ENCODE measurements around the gene C3orf20.

C3orf20 gene

DNA sequence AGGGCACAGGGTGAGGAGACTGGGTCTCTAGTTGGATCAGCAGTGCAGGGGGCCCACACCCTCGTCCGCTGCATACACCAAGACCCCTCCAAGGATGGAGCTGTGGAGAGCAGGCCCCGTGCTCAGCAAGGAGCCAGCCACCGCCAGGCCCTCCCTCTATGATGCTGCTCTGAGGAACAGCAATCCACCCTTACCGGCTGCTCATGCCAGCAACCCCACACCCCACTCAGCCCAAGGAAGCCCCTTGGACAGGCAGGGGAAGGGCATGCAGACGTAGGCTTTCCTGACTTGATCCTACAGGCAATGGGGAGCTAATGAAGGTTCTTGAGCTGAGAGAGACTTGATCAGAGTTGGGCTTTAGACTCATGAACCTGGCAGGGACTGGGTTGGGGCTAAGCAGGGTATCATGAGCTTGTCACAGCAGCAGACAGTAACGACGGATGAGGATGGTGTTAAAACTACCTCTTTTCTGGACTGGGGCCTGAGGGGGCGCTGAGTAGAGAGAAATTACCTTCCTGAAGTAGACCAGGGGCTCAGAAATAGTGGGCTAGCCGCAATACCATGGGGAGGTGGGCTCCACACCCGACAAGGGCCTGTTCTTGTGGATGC lies 93.3 kb downstream of the C3orf20 start:
- Histone ChIP-seq H3K4me3 (no peak overlapping the region), H3K27ac (no peak overlapping the region), H3K4me1 (no peaks in the 10 kb centered on the region), H3K36me3 (no peaks in the 10 kb centered on the region), H3K27me3 (no peaks in the 10 kb centered on the region), H3K9me3 (no peaks in the 10 kb centered on the region)
- intact Hi-C loops (cut with DNase I; ENCODE audit: low total_unique reads) = no loop called here
- TF ChIP-seq, protein P1, sequence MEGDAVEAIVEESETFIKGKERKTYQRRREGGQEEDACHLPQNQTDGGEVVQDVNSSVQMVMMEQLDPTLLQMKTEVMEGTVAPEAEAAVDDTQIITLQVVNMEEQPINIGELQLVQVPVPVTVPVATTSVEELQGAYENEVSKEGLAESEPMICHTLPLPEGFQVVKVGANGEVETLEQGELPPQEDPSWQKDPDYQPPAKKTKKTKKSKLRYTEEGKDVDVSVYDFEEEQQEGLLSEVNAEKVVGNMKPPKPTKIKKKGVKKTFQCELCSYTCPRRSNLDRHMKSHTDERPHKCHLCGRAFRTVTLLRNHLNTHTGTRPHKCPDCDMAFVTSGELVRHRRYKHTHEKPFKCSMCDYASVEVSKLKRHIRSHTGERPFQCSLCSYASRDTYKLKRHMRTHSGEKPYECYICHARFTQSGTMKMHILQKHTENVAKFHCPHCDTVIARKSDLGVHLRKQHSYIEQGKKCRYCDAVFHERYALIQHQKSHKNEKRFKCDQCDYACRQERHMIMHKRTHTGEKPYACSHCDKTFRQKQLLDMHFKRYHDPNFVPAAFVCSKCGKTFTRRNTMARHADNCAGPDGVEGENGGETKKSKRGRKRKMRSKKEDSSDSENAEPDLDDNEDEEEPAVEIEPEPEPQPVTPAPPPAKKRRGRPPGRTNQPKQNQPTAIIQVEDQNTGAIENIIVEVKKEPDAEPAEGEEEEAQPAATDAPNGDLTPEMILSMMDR (IDR thresholded peaks at IDR 0.05) = no peak
- DNase-seq = no peak

DNA sequence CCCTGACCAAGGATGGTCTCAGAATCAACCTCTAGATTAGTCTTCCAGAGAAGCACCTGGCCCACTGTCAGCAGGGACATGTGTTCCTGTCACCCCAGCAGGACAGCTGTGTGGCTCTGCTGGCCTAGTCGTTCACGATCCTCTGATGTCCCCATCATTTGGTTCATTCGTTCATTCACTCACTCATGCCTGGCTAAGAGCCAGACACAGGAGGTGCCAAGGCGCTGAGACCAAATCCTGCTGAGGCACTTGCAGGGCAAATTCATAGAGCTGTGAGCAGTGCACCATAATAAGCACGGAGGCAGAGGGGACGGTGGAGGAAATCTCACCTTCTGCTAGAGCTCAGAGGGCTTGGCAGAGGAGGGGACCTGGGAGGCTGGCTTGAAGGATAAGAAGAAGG lies 93.9 kb downstream of the C3orf20 start:
- intact Hi-C loops (cut with DNase I; ENCODE audit: low total_unique reads) = no loop called here

DNA sequence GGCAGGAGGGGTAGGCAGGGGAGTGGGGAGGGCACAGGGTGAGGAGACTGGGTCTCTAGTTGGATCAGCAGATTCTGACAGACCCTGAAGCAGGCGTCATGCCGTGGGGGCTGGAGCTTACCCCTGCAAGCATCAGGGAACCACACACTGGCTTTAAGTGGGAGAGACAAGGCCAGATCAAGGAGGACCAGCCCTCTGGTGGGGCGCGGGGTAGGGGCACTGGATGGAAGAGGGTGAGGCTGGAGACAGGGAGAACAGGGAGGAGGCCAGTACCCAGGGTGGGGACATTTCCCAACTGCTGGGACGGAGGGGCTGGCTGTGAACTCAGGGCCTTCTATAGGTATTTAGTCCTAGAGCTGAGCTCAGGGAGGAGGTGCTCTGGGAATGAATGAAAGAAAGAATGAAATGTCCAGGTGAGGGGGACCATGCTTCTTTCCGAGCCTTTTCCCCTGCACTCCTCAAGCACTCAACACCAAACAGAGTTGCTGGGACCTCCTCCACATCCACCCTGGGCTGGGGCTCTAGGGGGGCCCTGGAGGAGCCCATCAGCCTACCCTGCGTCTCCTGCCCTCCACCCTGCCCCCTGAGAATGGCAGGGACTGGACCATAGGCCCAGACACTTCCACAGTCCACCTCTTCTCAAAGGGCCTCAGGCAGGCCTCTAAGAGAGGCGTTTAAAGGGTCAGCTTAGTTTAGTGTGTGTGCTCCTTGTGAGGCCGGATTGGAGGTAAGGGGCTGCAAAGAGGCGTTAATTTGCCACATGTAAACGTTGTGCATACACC lies 94.8 kb downstream of the C3orf20 start:
- intact Hi-C loops (cut with DNase I; ENCODE audit: low total_unique reads) = no loop called here
- Histone ChIP-seq H3K4me1 (no peaks in the 10 kb centered on the region), H3K27ac (no peak overlapping the region), H3K9me3 (no peaks in the 10 kb centered on the region), H3K27me3 (no peaks in the 10 kb centered on the region), H3K36me3 (no peaks in the 10 kb centered on the region), H3K4me3 (no peak overlapping the region)
- no peak for DNase-seq
- TF ChIP-seq, protein P1 (IDR thresholded peaks at IDR 0.05) = no peak

More for the DNA sequence above, 93.9 kb downstream of the C3orf20 start:
- Histone ChIP-seq H3K27ac (no peak overlapping the region), H3K4me1 (no peaks in the 10 kb centered on the region), H3K27me3 (no peaks in the 10 kb centered on the region), H3K4me3 (no peak overlapping the region), H3K36me3 (no peaks in the 10 kb centered on the region), H3K9me3 (no peaks in the 10 kb centered on the region)
- no peak for DNase-seq
- TF ChIP-seq, protein P1 (IDR thresholded peaks at IDR 0.05) = no peak

DNA sequence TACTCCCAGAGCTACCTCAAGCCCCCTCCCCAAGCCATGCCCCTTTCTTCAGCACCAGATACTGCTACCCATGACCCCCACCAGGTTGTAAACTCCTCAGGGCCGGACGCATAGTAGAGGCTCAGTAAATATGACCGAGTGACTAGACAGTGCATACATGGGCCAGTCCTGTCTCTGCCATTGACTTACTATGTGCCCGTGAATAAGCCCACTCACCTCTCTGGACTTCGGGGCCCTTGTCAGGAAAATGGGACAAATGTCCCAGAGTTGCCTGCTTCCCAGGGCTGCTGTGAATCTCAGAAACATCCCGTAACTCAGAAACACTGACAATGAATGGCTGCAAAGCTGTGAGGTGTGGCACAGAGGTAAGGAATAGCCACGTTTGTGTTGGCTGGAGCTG lies 95.7 kb downstream of the C3orf20 start:
- H3K27ac ChIP-seq = no peak overlapping the region
- no peak overlapping the region for H3K4me3 ChIP-seq
- no peaks in the 10 kb centered on the region for H3K36me3 ChIP-seq
- TF ChIP-seq, protein P1 (IDR thresholded peaks at IDR 0.05) = no peak
- no peaks in the 10 kb centered on the region for H3K4me1 ChIP-seq
- DNase-seq = no peak
- intact Hi-C loops (cut with DNase I; ENCODE audit: low total_unique reads) = no loop called here
- no peaks in the 10 kb centered on the region for H3K27me3 ChIP-seq
- no peaks in the 10 kb centered on the region for H3K9me3 ChIP-seq

DNA sequence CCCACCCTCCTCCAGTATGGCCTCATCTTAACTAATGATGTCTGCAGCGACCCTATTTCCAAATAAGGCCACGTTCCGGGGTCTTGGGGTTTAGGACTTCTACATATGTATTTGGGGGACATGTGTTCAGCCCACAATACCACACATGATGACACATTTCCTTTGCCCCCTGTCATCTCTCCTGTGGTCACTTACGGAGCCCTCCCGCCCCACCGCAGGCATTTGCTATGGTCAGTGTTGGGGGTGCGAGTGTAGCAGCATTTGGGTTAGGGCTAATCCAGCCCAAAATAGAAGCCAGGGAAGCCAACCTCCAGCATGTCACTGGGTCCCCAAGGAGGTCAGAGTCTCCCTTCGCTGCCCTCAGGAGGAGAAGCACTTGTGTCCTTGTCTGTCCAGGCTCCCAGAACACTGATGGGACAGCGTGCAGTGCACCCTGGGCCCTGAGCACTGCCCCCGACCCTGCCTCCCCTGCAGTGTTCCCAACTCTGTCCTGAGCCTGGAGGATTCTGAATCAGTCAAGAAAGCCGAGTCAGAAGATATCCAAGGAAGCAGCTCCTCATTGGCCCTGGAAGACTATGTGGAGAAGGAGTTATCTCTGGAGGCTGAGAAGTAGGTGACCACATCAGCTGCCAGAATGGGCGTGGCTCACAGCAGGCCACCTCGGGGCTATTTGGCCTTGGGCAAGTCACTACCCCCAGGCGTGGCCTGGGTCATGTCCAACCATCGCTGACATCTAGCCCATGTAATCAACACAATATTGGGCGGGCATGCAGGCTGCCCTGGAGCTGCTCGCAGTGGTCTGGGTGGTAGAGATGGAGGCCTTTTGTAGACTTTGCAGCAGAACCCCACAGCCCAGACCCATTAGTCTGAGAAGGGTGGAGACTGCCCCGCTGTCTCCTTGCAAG lies 96.9 kb downstream of the C3orf20 start:
- no peaks in the 10 kb centered on the region for H3K36me3 ChIP-seq
- H3K4me3 ChIP-seq = no peak overlapping the region
- TF ChIP-seq, protein P1 (IDR thresholded peaks at IDR 0.05) = no peak
- DNase-seq = peak in 1 of 2 donors; percentile 48
- no peaks in the 10 kb centered on the region for H3K9me3 ChIP-seq
- intact Hi-C loops (cut with DNase I; ENCODE audit: low total_unique reads) = no loop called here
- H3K4me1 ChIP-seq = no peaks in the 10 kb centered on the region
- no peaks in the 10 kb centered on the region for H3K27me3 ChIP-seq
- no peak overlapping the region for H3K27ac ChIP-seq

Data from tibial artery (tissue), 4 donors.